Measurements from ENCODE around the gene RAC2. TPM values are rescaled to one million over a fixed set of nuclear protein-coding genes. Genes with fewer than 3 reads are reported as not detected.

Gene RAC2
- polyA plus RNA-seq, 1 donor: 22.6 TPM

DNA sequence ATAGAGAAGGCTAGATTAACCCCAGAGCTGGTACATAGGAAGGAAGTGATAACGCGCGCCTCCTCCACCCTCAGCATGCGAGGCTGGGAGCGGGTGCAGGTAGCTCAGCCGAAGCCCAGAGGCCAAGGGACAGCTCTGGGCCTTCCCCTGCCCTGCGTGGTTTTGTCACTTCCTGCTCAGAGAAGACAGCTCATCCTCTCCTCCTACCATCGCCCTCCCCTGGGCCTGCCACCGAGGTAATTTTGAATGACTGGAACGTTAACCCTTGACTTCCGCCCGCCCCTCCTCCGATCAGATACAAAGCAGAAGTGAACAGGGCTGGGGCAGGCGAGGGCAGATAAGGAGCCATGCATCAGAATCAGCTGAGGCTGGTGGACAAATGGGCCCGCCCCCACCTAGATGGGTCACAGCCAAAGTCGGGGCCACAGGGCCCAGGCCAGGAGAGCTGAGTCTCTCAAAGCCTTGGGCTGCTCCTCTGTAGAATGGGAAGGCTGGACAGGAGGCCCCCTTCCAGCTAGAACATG, 1.6 kb downstream of the RAC2 start:
- H3K4me1 ChIP-seq (ENCODE audit: control insufficient read depth, insufficient read depth, low read length): peaks cover 14% of the 10 kb centered on the region
- H3K27me3 ChIP-seq (ENCODE audit: control insufficient read depth, insufficient read depth, low read length): no peaks in the 10 kb centered on the region
- H3K36me3 ChIP-seq (ENCODE audit: control insufficient read depth, insufficient read depth, low read length): no peaks in the 10 kb centered on the region
- no CpG with 5 or more reads among the region's 16 CpGs for whole genome bisulfite sequencing (ENCODE audit: insufficient coverage, low lambda C conversion rate)
- H3K27ac ChIP-seq (ENCODE audit: low read length): no peak overlapping the region
- H3K4me3 ChIP-seq (ENCODE audit: low read length): no peak overlapping the region
- H3K9me3 ChIP-seq (ENCODE audit: control insufficient read depth, low read depth, low read length): no peaks in the 10 kb centered on the region
- DNase-seq: peak in 1 of 2 donors; percentile 68

DNA sequence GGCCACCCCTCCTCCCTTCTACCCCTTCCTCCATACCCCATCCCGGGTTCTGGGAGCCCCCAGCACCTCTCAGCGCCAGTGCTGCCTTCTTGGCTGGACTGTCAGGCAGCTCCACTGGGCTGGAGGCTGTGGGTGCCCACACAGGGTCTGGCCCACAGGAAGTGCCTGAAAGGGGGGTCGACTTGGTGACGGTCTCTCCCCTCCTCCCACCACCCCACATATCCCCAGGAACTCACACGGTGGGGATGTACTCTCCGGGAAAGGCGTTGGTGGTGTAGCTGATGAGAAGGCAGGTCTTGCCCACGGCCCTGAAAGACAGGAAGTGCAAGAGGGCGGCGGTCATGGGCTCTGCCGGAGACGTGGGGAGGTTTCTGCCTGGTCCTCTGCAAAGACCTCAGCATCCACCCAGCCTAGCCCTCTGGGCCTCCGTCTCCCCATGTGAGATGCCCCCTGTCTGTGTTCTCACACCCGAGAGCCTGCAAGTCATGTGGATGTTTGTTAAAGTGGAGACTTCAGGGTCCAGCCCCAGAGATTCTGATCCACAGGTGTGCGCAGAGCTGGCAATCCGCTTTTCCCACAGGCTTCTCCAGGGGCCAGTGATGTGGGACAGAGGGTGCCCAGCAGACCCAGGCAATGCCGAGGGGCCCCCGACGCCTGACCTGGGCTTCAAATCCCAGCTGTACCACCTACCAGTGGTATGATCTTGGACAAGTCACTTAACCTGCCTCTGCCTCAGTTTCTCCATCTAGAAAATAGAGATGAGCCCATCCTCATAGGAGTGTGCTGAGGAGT, 2.5 kb downstream of the RAC2 start:
- no peaks in the 10 kb centered on the region for H3K27me3 ChIP-seq (ENCODE audit: control insufficient read depth, insufficient read depth, low read length)
- peaks cover 14% of the 10 kb centered on the region for H3K4me1 ChIP-seq (ENCODE audit: control insufficient read depth, insufficient read depth, low read length)
- DNase-seq: no peak
- no CpG with 5 or more reads among the region's 19 CpGs for WGBS (ENCODE audit: insufficient coverage, low lambda C conversion rate)
- H3K36me3 ChIP-seq (ENCODE audit: control insufficient read depth, insufficient read depth, low read length): no peaks in the 10 kb centered on the region
- H3K4me3 ChIP-seq (ENCODE audit: low read length): no peak overlapping the region
- H3K27ac ChIP-seq (ENCODE audit: low read length): no peak overlapping the region
- H3K9me3 ChIP-seq (ENCODE audit: control insufficient read depth, low read depth, low read length): no peaks in the 10 kb centered on the region

GRCh38 chr22:37240941-37241320, 3.1 kb downstream of the RAC2 start:
- Histone ChIP-seq H3K36me3 (ENCODE audit: control insufficient read depth, insufficient read depth, low read length) (no peaks in the 10 kb centered on the region), H3K9me3 (ENCODE audit: control insufficient read depth, low read depth, low read length) (no peaks in the 10 kb centered on the region), H3K27ac (ENCODE audit: low read length) (no peak overlapping the region), H3K4me3 (ENCODE audit: low read length) (no peak overlapping the region), H3K27me3 (ENCODE audit: control insufficient read depth, insufficient read depth, low read length) (no peaks in the 10 kb centered on the region), H3K4me1 (ENCODE audit: control insufficient read depth, insufficient read depth, low read length) (peaks cover 14% of the 10 kb centered on the region)
- no peak for DNase-seq
- WGBS (ENCODE audit: insufficient coverage, low lambda C conversion rate): no CpG with 5 or more reads among the region's 7 CpGs

GRCh38 chr22:37240240-37240940, 3.7 kb downstream of the RAC2 start:
- Histone ChIP-seq H3K27ac (ENCODE audit: low read length) (no peak overlapping the region), H3K4me3 (ENCODE audit: low read length) (no peak overlapping the region)

DNA sequence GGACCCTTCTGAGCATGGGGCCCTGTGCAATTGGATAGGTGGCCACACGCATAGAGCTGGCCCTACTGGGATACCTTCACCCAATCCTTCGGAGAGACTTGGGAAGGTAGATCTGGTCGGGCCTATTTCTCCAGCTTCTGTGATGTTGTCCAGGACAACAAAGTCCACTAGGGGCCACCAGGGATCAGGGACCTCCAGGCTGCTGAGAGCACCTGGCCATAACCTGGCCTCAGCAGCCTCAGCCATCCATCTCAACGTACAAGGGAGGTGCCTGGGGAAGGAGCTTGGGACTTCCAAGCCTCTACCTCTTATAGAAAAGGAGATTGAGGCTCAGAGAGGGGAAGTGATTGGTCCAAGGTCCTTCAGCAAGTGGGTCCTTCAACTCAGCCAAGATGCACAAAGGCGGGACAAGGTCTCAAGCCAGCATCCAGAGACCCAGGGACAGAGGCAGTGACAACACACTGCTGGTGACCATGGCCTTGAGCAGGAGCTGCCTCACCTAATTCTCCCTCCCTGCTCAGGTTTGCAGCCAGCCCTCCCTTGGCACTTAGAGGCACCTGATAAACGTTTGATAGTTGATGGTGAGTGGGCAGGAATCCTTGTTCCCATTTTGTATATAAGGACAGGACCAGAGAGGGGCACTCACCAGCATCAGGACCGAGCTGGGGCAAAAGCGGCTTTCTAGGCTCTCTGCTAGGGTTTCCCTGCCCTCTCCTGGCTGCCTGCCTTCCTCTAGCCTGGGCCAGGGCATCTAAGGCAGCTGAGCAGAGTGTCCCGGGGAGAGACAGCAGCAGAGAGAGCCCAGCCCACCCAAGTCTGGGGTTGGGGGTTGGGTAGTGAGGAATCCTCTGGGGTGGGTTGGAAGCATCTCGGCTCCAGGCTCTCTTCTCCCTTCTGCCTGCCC, 4.5 kb downstream of the RAC2 start:
- Histone ChIP-seq H3K9me3 (ENCODE audit: control insufficient read depth, low read depth, low read length) (no peaks in the 10 kb centered on the region), H3K4me1 (ENCODE audit: control insufficient read depth, insufficient read depth, low read length) (peaks cover 12% of the 10 kb centered on the region), H3K4me3 (ENCODE audit: low read length) (no peak overlapping the region), H3K36me3 (ENCODE audit: control insufficient read depth, insufficient read depth, low read length) (no peaks in the 10 kb centered on the region), H3K27me3 (ENCODE audit: control insufficient read depth, insufficient read depth, low read length) (no peaks in the 10 kb centered on the region), H3K27ac (ENCODE audit: low read length) (no peak overlapping the region)
- no CpG with 5 or more reads among the region's 10 CpGs for WGBS (ENCODE audit: insufficient coverage, low lambda C conversion rate)
- no peak for DNase-seq

More at GRCh38 chr22:37240240-37240940, 3.7 kb downstream of the RAC2 start:
- H3K4me1 ChIP-seq (ENCODE audit: control insufficient read depth, insufficient read depth, low read length): peaks cover 14% of the 10 kb centered on the region
- WGBS (ENCODE audit: insufficient coverage, low lambda C conversion rate): no CpG with 5 or more reads among the region's 11 CpGs
- H3K36me3 ChIP-seq (ENCODE audit: control insufficient read depth, insufficient read depth, low read length): no peaks in the 10 kb centered on the region
- H3K9me3 ChIP-seq (ENCODE audit: control insufficient read depth, low read depth, low read length): no peaks in the 10 kb centered on the region
- no peaks in the 10 kb centered on the region for H3K27me3 ChIP-seq (ENCODE audit: control insufficient read depth, insufficient read depth, low read length)
- no peak for DNase-seq

DNA sequence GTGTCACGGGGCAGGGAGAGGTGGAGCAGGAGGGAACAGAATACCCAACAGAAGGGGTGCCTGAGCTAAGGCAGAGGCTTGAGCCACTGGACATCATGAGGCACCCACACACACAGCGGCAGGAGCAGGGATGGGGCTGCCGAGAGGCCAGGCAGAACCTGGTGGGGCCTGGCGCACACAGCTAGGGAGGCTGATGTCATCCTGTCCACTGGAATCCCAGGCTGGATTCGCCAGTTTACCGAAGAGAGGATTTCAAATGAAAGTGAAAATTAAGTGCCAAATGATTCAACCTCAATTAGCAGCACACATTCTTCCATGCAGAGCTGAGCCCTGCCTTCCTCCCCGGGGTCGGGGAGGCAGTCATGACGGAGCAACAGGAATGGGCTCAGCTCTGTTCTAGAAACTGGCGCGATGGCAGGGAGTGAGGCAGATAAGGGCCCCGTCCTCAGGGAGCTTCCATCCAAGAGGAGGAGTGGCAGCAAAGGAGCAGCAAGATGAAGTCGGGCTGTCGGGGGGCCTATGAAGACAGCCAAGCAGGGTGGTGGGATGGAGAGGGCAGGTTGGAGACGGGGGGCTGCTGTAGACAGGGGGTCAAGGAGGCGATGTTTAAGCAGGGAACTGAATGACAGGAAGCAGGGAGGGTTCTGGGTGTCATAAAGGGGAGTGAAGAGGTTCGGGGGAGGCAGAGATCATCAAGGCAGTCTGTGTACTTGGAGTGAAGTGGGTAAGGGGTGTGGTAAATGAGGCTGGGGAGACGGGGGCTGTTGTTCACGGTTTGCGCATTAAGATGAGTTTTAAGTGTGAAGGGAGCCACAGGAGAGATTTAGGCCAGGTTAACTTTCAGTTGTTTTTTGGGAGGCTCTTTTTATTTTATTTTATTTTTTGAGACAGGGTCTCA, 6.4 kb downstream of the RAC2 start:
- H3K4me1 ChIP-seq (ENCODE audit: control insufficient read depth, insufficient read depth, low read length): no peaks in the 10 kb centered on the region
- no peaks in the 10 kb centered on the region for H3K36me3 ChIP-seq (ENCODE audit: control insufficient read depth, insufficient read depth, low read length)
- DNase-seq: no peak
- WGBS (ENCODE audit: insufficient coverage, low lambda C conversion rate): no CpG with 5 or more reads among the region's 20 CpGs
- no peak overlapping the region for H3K4me3 ChIP-seq (ENCODE audit: low read length)
- no peak overlapping the region for H3K27ac ChIP-seq (ENCODE audit: low read length)
- H3K27me3 ChIP-seq (ENCODE audit: control insufficient read depth, insufficient read depth, low read length): no peaks in the 10 kb centered on the region
- H3K9me3 ChIP-seq (ENCODE audit: control insufficient read depth, low read depth, low read length): no peaks in the 10 kb centered on the region

DNA sequence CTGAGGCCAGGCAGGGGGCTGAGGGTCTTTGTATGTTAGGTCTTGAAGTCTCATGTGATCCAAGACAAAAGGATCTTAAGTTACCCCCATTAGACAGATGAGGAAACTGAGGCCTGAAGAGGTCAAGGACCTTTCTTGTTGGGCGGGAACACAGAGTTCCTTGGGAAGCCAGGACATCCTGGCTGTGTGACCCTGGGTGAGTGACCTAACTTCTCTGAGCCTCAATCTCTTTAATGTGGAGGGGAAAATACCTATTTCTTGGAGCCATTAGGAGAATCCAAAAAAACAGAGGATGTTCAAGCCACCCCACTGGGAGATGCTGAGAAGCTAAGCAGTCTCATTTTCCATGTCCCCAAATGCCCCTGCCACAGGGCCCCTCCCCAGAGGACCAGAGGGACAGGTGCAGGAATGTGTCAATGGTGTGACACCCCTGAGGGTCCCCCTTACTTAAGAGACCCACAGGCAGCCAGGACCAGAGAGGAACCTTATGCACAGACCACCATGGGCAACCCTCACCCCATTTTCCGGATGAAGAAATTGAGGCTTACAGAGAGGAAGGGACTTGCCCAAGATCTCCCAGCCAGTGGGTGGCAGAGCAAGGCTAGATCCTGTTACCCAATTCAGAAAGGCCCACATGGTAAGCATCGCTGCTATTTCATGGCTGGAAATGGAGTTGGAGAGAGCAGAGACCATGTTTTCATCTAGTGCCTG, 8.0 kb downstream of the RAC2 start:
- no peak overlapping the region for H3K27ac ChIP-seq (ENCODE audit: low read length)
- H3K27me3 ChIP-seq (ENCODE audit: control insufficient read depth, insufficient read depth, low read length): no peaks in the 10 kb centered on the region

GRCh38 chr22:37234736-37235711, 9.0 kb downstream of the RAC2 start:
- no peak for DNase-seq
- no peaks in the 10 kb centered on the region for H3K4me1 ChIP-seq (ENCODE audit: control insufficient read depth, insufficient read depth, low read length)

More for the DNA sequence above, 8.0 kb downstream of the RAC2 start:
- DNase-seq: no peak
- no CpG with 5 or more reads among the region's 3 CpGs for WGBS (ENCODE audit: insufficient coverage, low lambda C conversion rate)
- H3K9me3 ChIP-seq (ENCODE audit: control insufficient read depth, low read depth, low read length): no peaks in the 10 kb centered on the region
- H3K4me1 ChIP-seq (ENCODE audit: control insufficient read depth, insufficient read depth, low read length): no peaks in the 10 kb centered on the region
- no peak overlapping the region for H3K4me3 ChIP-seq (ENCODE audit: low read length)
- H3K36me3 ChIP-seq (ENCODE audit: control insufficient read depth, insufficient read depth, low read length): no peaks in the 10 kb centered on the region

More at GRCh38 chr22:37234736-37235711, 9.0 kb downstream of the RAC2 start:
- H3K27me3 ChIP-seq (ENCODE audit: control insufficient read depth, insufficient read depth, low read length): no peaks in the 10 kb centered on the region
- no peaks in the 10 kb centered on the region for H3K9me3 ChIP-seq (ENCODE audit: control insufficient read depth, low read depth, low read length)
- H3K4me3 ChIP-seq (ENCODE audit: low read length): no peak overlapping the region
- WGBS (ENCODE audit: insufficient coverage, low lambda C conversion rate): 20% methylated on average over 1 of the region's 16 CpGs
- H3K27ac ChIP-seq (ENCODE audit: low read length): no peak overlapping the region
- H3K36me3 ChIP-seq (ENCODE audit: control insufficient read depth, insufficient read depth, low read length): no peaks in the 10 kb centered on the region

Data from large intestine (tissue), 3 donors.